Neutrophil (primary cell): ENCODE data around the gene TMEM151A.

Experiments used
- H3K27ac ChIP-seq: fragments of 200-600 bp; sonication (generic); 2 replicates; pipeline ENCODE4 v1.5.1; 2016; ENCODE audit warnings: mild to moderate bottlenecking, moderate library complexity
- H3K27me3 ChIP-seq: fragments of 200-600 bp; sonication (generic); 2 replicates; pipeline ENCODE4 v1.6.0; 2016; ENCODE audit warnings: mild to moderate bottlenecking
- H3K36me3 ChIP-seq: fragments of 200-600 bp; sonication (generic); 2 replicates; pipeline ENCODE4 v1.5.1; 2017
- H3K4me1 ChIP-seq, 2 experiments: fragments of 200-600 bp in 1 of 2; sonication (generic) in 1 of 2; 1 replicate in 1 of 2; 2 replicates in 1 of 2; pipeline versions ENCODE4 v1.5.1 to v1.6.1; 2013 to 2016; ENCODE audit warnings: low read depth in 1 of 2, low read length in 1 of 2, mild to moderate bottlenecking in 1 of 2, moderate library complexity in 1 of 2; ENCODE audit not compliant: control insufficient read depth in 1 of 2, insufficient read depth in 1 of 2
- H3K4me3 ChIP-seq, 2 experiments: fragments of 200-600 bp in 1 of 2; sonication (generic) in 1 of 2; 1 replicate in 1 of 2; 2 replicates in 1 of 2; pipeline ENCODE4 v1.5.1; 2013 to 2016; ENCODE audit warnings: low read depth in 1 of 2, low read length in 1 of 2, mild to moderate bottlenecking in 1 of 2, moderate library complexity in 1 of 2
- H3K9me3 ChIP-seq: fragments of 200-600 bp; sonication (generic); 2 replicates; pipeline ENCODE4 v1.5.1; 2016
- CTCF ChIP-seq: fragments of 200-600 bp; sonication (generic); IDR thresholded peaks from 2 replicates; pipeline ENCODE4 v1.5.1; 2016; ENCODE audit warnings: antibody characterized with exemption

TMEM151A gene

GRCh38 chr11:66264914-66265313 lies 26.8 kb upstream of the TMEM151A start:
- H3K27ac ChIP-seq: no peak overlapping the region
- peaks cover 24 to 25% of the 10 kb centered on the region in 2 experiments for H3K4me1 ChIP-seq
- H3K4me3 ChIP-seq: no peak overlapping the region
- H3K27me3 ChIP-seq: peaks cover 7% of the 10 kb centered on the region
- H3K36me3 ChIP-seq: no peaks in the 10 kb centered on the region
- TF ChIP-seq CTCF: no peak
- H3K9me3 ChIP-seq: no peaks in the 10 kb centered on the region

GRCh38 chr11:66265531-66266377 lies 25.9 kb upstream of the TMEM151A start:
- Histone ChIP-seq H3K4me1 (peaks cover 28 to 32% of the 10 kb centered on the region in 2 experiments), H3K36me3 (peaks cover 4% of the 10 kb centered on the region), H3K27me3 (peaks cover 7% of the 10 kb centered on the region), H3K9me3 (no peaks in the 10 kb centered on the region), H3K27ac (no peak overlapping the region), H3K4me3 (no peak overlapping the region)
- no peak for TF ChIP-seq CTCF

- Histone ChIP-seq H3K4me3 (peak overlapping the region in 1 of 2 experiments; percentile 97), H3K9me3 (no peaks in the 10 kb centered on the region), H3K27me3 (peaks cover 7% of the 10 kb centered on the region), H3K27ac (no peak overlapping the region), H3K4me1 (peaks cover 28 to 32% of the 10 kb centered on the region in 2 experiments), H3K36me3 (peaks cover 7% of the 10 kb centered on the region)
- TF ChIP-seq CTCF: no peak
Measured at GRCh38 chr11:66266378-66267038, 25.2 kb upstream of the TMEM151A start.

GRCh38 chr11:66267039-66267378 lies 24.7 kb upstream of the TMEM151A start:
- Histone ChIP-seq H3K4me3 (peak overlapping the region; percentile 96 to 97), H3K27ac (peak overlapping the region; percentile 87), H3K27me3 (peaks cover 7% of the 10 kb centered on the region), H3K9me3 (no peaks in the 10 kb centered on the region), H3K4me1 (peaks cover 28 to 32% of the 10 kb centered on the region in 2 experiments), H3K36me3 (peaks cover 12% of the 10 kb centered on the region)
- TF ChIP-seq CTCF: no peak

GRCh38 chr11:66267379-66268243 lies 24.1 kb upstream of the TMEM151A start:
- peaks cover 7% of the 10 kb centered on the region for H3K27me3 ChIP-seq
- peaks cover 28 to 32% of the 10 kb centered on the region in 2 experiments for H3K4me1 ChIP-seq
- H3K27ac ChIP-seq: peak overlapping the region; percentile 87
- no peaks in the 10 kb centered on the region for H3K9me3 ChIP-seq
- H3K36me3 ChIP-seq: peaks cover 18% of the 10 kb centered on the region
- TF ChIP-seq CTCF: peak; percentile 5
- H3K4me3 ChIP-seq: peak overlapping the region; percentile 96 to 97
